GM23338 (cell line): ENCODE measurements around the gene LRRC27. TPM values are rescaled to one million over a fixed set of nuclear protein-coding genes. Genes with fewer than 3 reads are reported as not detected.
A peak's percentile ranks its signal among the peaks of the same experiment; 100 is the strongest.

ENCODE experiments used
- ATAC-seq: fragments of 200-7000 bp; cut with Tn5 transposase; 3 replicates; pipeline ENCODE4 v1.9.1; 2020
- DNase-seq: peaks from one replicate; pipeline ENCODE4 v3.0.0-alpha.2; 2015; ENCODE audit warnings: low spot score
- H2AFZ ChIP-seq: fragments of 200-600 bp; sonication (generic); 2 replicates; pipeline ENCODE4 v1.8.0; 2016; ENCODE audit warnings: antibody characterized with exemption, mild to moderate bottlenecking, moderate library complexity
- H3F3A ChIP-seq: fragments of 200-600 bp; sonication (generic); replicated peaks from 2 replicates; pipeline ENCODE4 v1.8.0; 2017; ENCODE audit warnings: antibody characterized with exemption, mixed run types, low read depth
- H3K27ac ChIP-seq: fragments of 200-600 bp; sonication (generic); 2 replicates; pipeline ENCODE4 v1.6.1; 2016; ENCODE audit warnings: low read depth
- H3K27me3 ChIP-seq: fragments of 200-600 bp; sonication (generic); 2 replicates; pipeline ENCODE4 v1.8.0; 2016; ENCODE audit warnings: mild to moderate bottlenecking, mixed run types, moderate library complexity; ENCODE audit not compliant: insufficient read depth
- H3K36me3 ChIP-seq: fragments of 200-600 bp; sonication (generic); 2 replicates; pipeline ENCODE4 v1.8.0; 2016; ENCODE audit warnings: mild to moderate bottlenecking; ENCODE audit not compliant: insufficient read depth
- H3K4me1 ChIP-seq: fragments of 200-600 bp; sonication (generic); 2 replicates; pipeline ENCODE4 v1.8.0; 2016; ENCODE audit warnings: mild to moderate bottlenecking, moderate library complexity; ENCODE audit not compliant: insufficient read depth
- H3K4me2 ChIP-seq: fragments of 200-600 bp; sonication (generic); 2 replicates; pipeline ENCODE4 v1.7.1; 2017; ENCODE audit warnings: mixed run types
- H3K4me3 ChIP-seq: fragments of 200-600 bp; sonication (generic); 2 replicates; pipeline ENCODE4 v1.6.1; 2016; ENCODE audit warnings: mixed run types
- H3K79me2 ChIP-seq: fragments of 200-600 bp; sonication (generic); replicated peaks from 2 replicates; pipeline ENCODE4 v1.8.0; 2017; ENCODE audit warnings: mild to moderate bottlenecking; ENCODE audit not compliant: insufficient read depth
- H3K9me2 ChIP-seq: fragments of 200-600 bp; sonication (generic); 2 replicates; pipeline ENCODE4 v1.8.0; 2017; ENCODE audit not compliant: insufficient read depth
- H4K20me1 ChIP-seq: fragments of 200-600 bp; sonication (generic); replicated peaks from 2 replicates; pipeline ENCODE4 v1.8.0; 2017; ENCODE audit warnings: mild to moderate bottlenecking; ENCODE audit not compliant: insufficient read depth
- H3K27ac Mint-ChIP-seq: 2 replicates; pipeline ENCODE4 v1.8.0; 2020; ENCODE audit warnings: inconsistent platforms, mild to moderate bottlenecking, moderate library complexity, mixed read lengths
- H3K27me3 Mint-ChIP-seq: 3 replicates; pipeline ENCODE4 v1.8.0; 2022; ENCODE audit warnings: low read depth, mild to moderate bottlenecking, moderate library complexity, mixed read lengths, inconsistent platforms; ENCODE audit not compliant: insufficient read depth, poor library complexity
- H3K36me3 Mint-ChIP-seq: 3 replicates; pipeline ENCODE4 v1.8.0; 2021; ENCODE audit warnings: low read depth, mild to moderate bottlenecking, inconsistent platforms, moderate library complexity, mixed read lengths
- H3K4me1 Mint-ChIP-seq: 3 replicates; pipeline ENCODE4 v1.8.0; 2020; ENCODE audit warnings: mild to moderate bottlenecking, inconsistent platforms, mixed read lengths
- H3K4me3 Mint-ChIP-seq: 3 replicates; pipeline ENCODE4 v1.8.0; 2021; ENCODE audit warnings: moderate library complexity, mild to moderate bottlenecking, inconsistent platforms, mixed read lengths
- H3K9me3 Mint-ChIP-seq: 3 replicates; pipeline ENCODE4 v1.8.0; 2020; ENCODE audit warnings: moderate library complexity, mild to moderate bottlenecking, inconsistent platforms, mixed read lengths
- CREB1 ChIP-seq: fragments of 250-450 bp; sonication (Bioruptor Pico); IDR thresholded peaks from 2 replicates; pipeline ENCODE4 v1.5.0; 2020; ENCODE audit warnings: low read depth, mild to moderate bottlenecking, moderate library complexity
- CTCF ChIP-seq, 2 experiments: fragments of 200-600 bp in 1 of 2; sonication (generic) in 1 of 2; conservative IDR thresholded peaks; 2 replicates each; pipeline versions ENCODE4 v1.5.1 to v1.6.1; 2016 to 2017; ENCODE audit warnings: antibody characterized with exemption in 2 of 2, low read depth in 2 of 2, mild to moderate bottlenecking in 2 of 2, moderate library complexity in 1 of 2
- EZH2 ChIP-seq: fragments of 200-600 bp; sonication (generic); IDR thresholded peaks from one replicate; pipeline ENCODE4 v1.8.0; 2017; ENCODE audit warnings: antibody characterized with exemption, mild to moderate bottlenecking, low read depth; ENCODE audit not compliant: unreplicated experiment
- EZH2phosphoT487 ChIP-seq: fragments of 200-600 bp; sonication (generic); IDR thresholded peaks from one replicate; pipeline ENCODE4 v1.8.1; 2018; ENCODE audit warnings: antibody characterized with exemption; ENCODE audit not compliant: unreplicated experiment
- POLR2AphosphoS5 ChIP-seq: IDR thresholded peaks from 2 replicates; pipeline ENCODE4 v1.6.1; 2016; ENCODE audit warnings: antibody characterized with exemption, low read depth
- REST ChIP-seq: IDR thresholded peaks from one replicate; pipeline ENCODE4 v1.6.1; 2018; ENCODE audit warnings: antibody characterized with exemption; ENCODE audit not compliant: unreplicated experiment
- STAT1 ChIP-seq: IDR thresholded peaks from one replicate; pipeline ENCODE4 v1.6.1; 2016; ENCODE audit warnings: antibody characterized with exemption; ENCODE audit not compliant: unreplicated experiment
- ZNF114 ChIP-seq: fragments of 250-450 bp; sonication (Bioruptor Pico); IDR thresholded peaks from 2 replicates; pipeline ENCODE4 v1.5.0; 2020; ENCODE audit warnings: mild to moderate bottlenecking, moderate library complexity
- ZNF331 ChIP-seq: fragments of 250-450 bp; sonication (Bioruptor Pico); IDR thresholded peaks from 2 replicates; pipeline ENCODE4 v1.5.0; 2020; ENCODE audit warnings: low read depth, mild to moderate bottlenecking, moderate library complexity
- polyA plus RNA-seq: library from polyadenylated mRNA; unstranded; fragments of >200 nt; fragmentation: Nextera tagmentation; extraction: Ambion mirVana; gene quantifications from 2 replicates; pipeline ENCODE4 v1.2.1, GENCODE V29; 2016
- total RNA-seq: library from RNA; depleted of rRNA; stranded (reverse); fragments of >200 nt; shearing (Covaris generic); gene quantifications from 2 replicates; pipeline ENCODE4 v1.2.3, GENCODE V29; 2014

The LRRC27 gene
- total and polyA plus RNA-seq, 2 experiments from 2014 or later: 2.9 to 3.5 TPM

- TF ChIP-seq REST (no peak), ZNF331 (CRISPR knock-in tag) (no peak), POLR2AphosphoS5 (no peak), CREB1 (CRISPR knock-in tag) (no peak), STAT1 (no peak), ZNF114 (no peak)
Observed at GRCh38 chr10:132345345-132345744, 13.4 kb downstream of the LRRC27 start (continued).

GRCh38 chr10:132346806-132347205 is 14.8 kb downstream of the LRRC27 start:
- DNase-seq (no peak), ATAC-seq (no peak)
- Mint-ChIP-seq H3K27me3 (peaks cover 7% of the 10 kb centered on the region), H3K4me3 (no peak overlapping the region), H3K9me3 (no peaks in the 10 kb centered on the region), H3K36me3 (peaks cover 3% of the 10 kb centered on the region; the same call in 1 of the 3 replicates), H3K4me1 (peaks cover 3% of the 10 kb centered on the region; the same call in 2 of the 3 replicates), H3K27ac (peak overlapping the region; percentile 45; the same call in 1 of the 2 replicates)
- no peaks in the 10 kb centered on the region for H3K9me2 ChIP-seq
- H3K79me2 ChIP-seq: no peaks in the 10 kb centered on the region
- H3K4me3 ChIP-seq: no peak overlapping the region
- no peaks in the 10 kb centered on the region for H3K36me3 ChIP-seq
- H3K4me1 ChIP-seq: no peaks in the 10 kb centered on the region
- H4K20me1 ChIP-seq: no peaks in the 10 kb centered on the region
- H3F3A ChIP-seq: no peaks in the 10 kb centered on the region
- H3K27me3 ChIP-seq: no peaks in the 10 kb centered on the region
- no peak for TF ChIP-seq ZNF331 (CRISPR knock-in tag)
- no peak overlapping the region for H3K4me2 ChIP-seq
- no peak overlapping the region for H3K27ac ChIP-seq
- H2AFZ ChIP-seq: no peak overlapping the region

GRCh38 chr10:132347211-132347930 is 15.4 kb downstream of the LRRC27 start:
- DNase-seq: no peak
- Histone ChIP-seq H3F3A (no peaks in the 10 kb centered on the region), H3K4me2 (no peak overlapping the region), H3K9me2 (no peaks in the 10 kb centered on the region), H3K27ac (no peak overlapping the region), H2AFZ (no peak overlapping the region), H3K4me3 (no peak overlapping the region), H3K79me2 (no peaks in the 10 kb centered on the region), H4K20me1 (no peaks in the 10 kb centered on the region), H3K36me3 (no peaks in the 10 kb centered on the region), H3K27me3 (no peaks in the 10 kb centered on the region), H3K4me1 (no peaks in the 10 kb centered on the region)
- H3K9me3 Mint-ChIP-seq: no peaks in the 10 kb centered on the region
- H3K4me3 Mint-ChIP-seq: no peak overlapping the region
- H3K27me3 Mint-ChIP-seq: peaks cover 7% of the 10 kb centered on the region
- peaks cover 2% of the 10 kb centered on the region; the same call in 1 of the 3 replicates for H3K36me3 Mint-ChIP-seq
- no peak for ATAC-seq
- peaks cover 3% of the 10 kb centered on the region; the same call in 2 of the 3 replicates for H3K4me1 Mint-ChIP-seq
- peak overlapping the region; percentile 45; the same call in 1 of the 2 replicates for H3K27ac Mint-ChIP-seq
- TF ChIP-seq ZNF114: no peak
- TF ChIP-seq CREB1 (CRISPR knock-in tag): no peak
- no peak for TF ChIP-seq EZH2phosphoT487
- no peak for TF ChIP-seq EZH2
- no peak for TF ChIP-seq CTCF (conservative IDR thresholded peaks at IDR 0.05; ENCODE audit: low read depth in 2 of 2)
- TF ChIP-seq POLR2AphosphoS5: no peak
